Neural crest cell (in vitro differentiated cells): ENCODE measurements around the gene OR6B1. TPM values are rescaled to one million over a fixed set of nuclear protein-coding genes. Genes with fewer than 3 reads are reported as not detected.

Experiments used
- DNase-seq: peaks from one replicate; pipeline ENCODE4 v3.0.0; 2021; ENCODE audit warnings: low read depth, mixed read lengths, low spot score
- H3K27ac Mint-ChIP-seq: one replicate; pipeline ENCODE4 v1.8.0; 2021; ENCODE audit warnings: mild to moderate bottlenecking, mixed read lengths; ENCODE audit not compliant: unreplicated experiment
- H3K27me3 Mint-ChIP-seq: 2 replicates; pipeline ENCODE4 v1.8.0; 2021; ENCODE audit warnings: low read depth, mild to moderate bottlenecking, mixed read lengths
- H3K36me3 Mint-ChIP-seq: 2 replicates; pipeline ENCODE4 v1.8.0; 2021; ENCODE audit warnings: low read depth, mild to moderate bottlenecking, mixed read lengths
- H3K4me1 Mint-ChIP-seq: 2 replicates; pipeline ENCODE4 v1.8.0; 2021; ENCODE audit warnings: mixed read lengths
- H3K4me3 Mint-ChIP-seq: one replicate; pipeline ENCODE4 v1.8.0; 2021; ENCODE audit warnings: mild to moderate bottlenecking, mixed read lengths
- H3K9me3 Mint-ChIP-seq: 2 replicates; pipeline ENCODE4 v1.8.0; 2021; ENCODE audit warnings: mixed read lengths
- CTCF ChIP-seq: fragments of 200-600 bp; sonication (generic); conservative IDR thresholded peaks from 2 replicates; pipeline ENCODE4 v1.5.0; 2021; ENCODE audit warnings: antibody characterized with exemption, mild to moderate bottlenecking
- total RNA-seq: library from RNA; stranded (reverse); gene quantifications from 2 replicates; pipeline ENCODE4 v1.2.1, GENCODE V29; 2021

Gene OR6B1
- total RNA-seq, 1 donor from 2014 or later: not detected

GRCh38 chr7:143960813-143961610, 39.1 kb upstream of the OR6B1 start:
- no peak for TF ChIP-seq CTCF
- DNase-seq: no peak
- Mint-ChIP-seq H3K27ac (no peak overlapping the region), H3K27me3 (peaks cover 2% of the 10 kb centered on the region), H3K4me3 (no peak overlapping the region), H3K4me1 (peaks cover 10% of the 10 kb centered on the region), H3K9me3 (peaks cover 2% of the 10 kb centered on the region), H3K36me3 (no peaks in the 10 kb centered on the region)

GRCh38 chr7:143965280-143965679, 34.8 kb upstream of the OR6B1 start:
- Mint-ChIP-seq H3K4me3 (no peak overlapping the region), H3K27me3 (no peaks in the 10 kb centered on the region), H3K4me1 (no peaks in the 10 kb centered on the region), H3K27ac (no peak overlapping the region), H3K36me3 (no peaks in the 10 kb centered on the region), H3K9me3 (peaks cover 2% of the 10 kb centered on the region)
- DNase-seq: no peak
- TF ChIP-seq CTCF: no peak

- H3K4me1 Mint-ChIP-seq: no peaks in the 10 kb centered on the region
- H3K36me3 Mint-ChIP-seq: no peaks in the 10 kb centered on the region
- H3K27me3 Mint-ChIP-seq: no peaks in the 10 kb centered on the region
- H3K27ac Mint-ChIP-seq: no peak overlapping the region
- H3K9me3 Mint-ChIP-seq: no peaks in the 10 kb centered on the region
- DNase-seq: no peak
- no peak for TF ChIP-seq CTCF
- no peak overlapping the region for H3K4me3 Mint-ChIP-seq
Measured at GRCh38 chr7:143967398-143967797, 32.7 kb upstream of the OR6B1 start.

- DNase-seq: no peak
- no peaks in the 10 kb centered on the region for H3K9me3 Mint-ChIP-seq
- no peaks in the 10 kb centered on the region for H3K36me3 Mint-ChIP-seq
- H3K4me1 Mint-ChIP-seq: no peaks in the 10 kb centered on the region
- TF ChIP-seq CTCF: no peak
- H3K27me3 Mint-ChIP-seq: no peaks in the 10 kb centered on the region
- no peak overlapping the region for H3K4me3 Mint-ChIP-seq
- H3K27ac Mint-ChIP-seq: no peak overlapping the region
Measured at GRCh38 chr7:143973870-143974416, 26.2 kb upstream of the OR6B1 start.

GRCh38 chr7:143974459-143974858, 25.7 kb upstream of the OR6B1 start:
- no peaks in the 10 kb centered on the region for H3K36me3 Mint-ChIP-seq
- H3K27me3 Mint-ChIP-seq: no peaks in the 10 kb centered on the region
- DNase-seq: no peak
- no peak overlapping the region for H3K4me3 Mint-ChIP-seq
- no peak overlapping the region for H3K27ac Mint-ChIP-seq
- H3K9me3 Mint-ChIP-seq: no peaks in the 10 kb centered on the region
- H3K4me1 Mint-ChIP-seq: no peaks in the 10 kb centered on the region
- TF ChIP-seq CTCF: no peak
